Suppressor macrophage (primary cell): ENCODE measurements around the gene DEPDC4.

ENCODE experiments used
- DNase-seq, 4 experiments: peaks; one replicate each; pipeline ENCODE4 v3.0.0-alpha.2; 2020 to 2022

Gene DEPDC4

DNA sequence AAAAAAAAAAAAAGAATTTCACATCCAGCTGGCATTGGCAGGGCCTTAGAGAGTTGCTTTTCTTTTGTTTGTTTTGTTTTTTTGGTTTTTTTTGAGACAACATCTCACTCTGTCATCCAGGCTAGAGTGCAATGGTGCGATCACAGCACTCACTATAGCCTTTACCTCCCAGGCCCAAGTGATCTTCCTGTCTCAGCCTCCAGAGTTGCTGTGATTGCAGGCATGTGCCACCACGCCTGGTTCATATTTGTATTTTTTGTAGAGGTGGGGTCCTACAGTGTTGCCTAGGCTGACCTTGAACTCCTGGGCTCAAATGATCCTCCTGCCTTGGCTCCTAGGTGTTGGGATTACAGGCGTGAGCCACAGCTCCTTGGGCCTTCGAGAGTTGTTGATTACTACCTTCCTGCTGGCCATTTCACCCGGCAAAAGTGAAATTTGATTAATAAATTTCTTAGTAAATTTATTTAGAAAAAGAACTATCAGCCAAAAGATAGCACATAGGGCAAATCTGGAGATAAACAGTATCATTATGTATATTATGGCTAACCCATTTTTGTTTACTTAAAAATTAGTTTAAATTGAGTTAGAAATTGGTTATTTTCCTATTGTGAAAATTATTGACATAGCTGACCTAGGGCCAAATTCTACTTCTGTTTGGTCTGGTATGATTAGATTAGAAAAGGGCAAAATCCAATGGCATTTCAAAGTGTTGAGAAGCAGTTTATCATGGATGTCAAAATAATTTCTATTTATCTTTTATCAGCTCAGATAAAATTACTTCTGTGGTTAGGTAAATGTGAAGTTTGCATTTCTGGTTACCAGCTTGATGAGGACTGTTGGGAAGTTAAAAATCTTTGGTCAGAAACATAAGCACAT, 53.6 kb downstream of the DEPDC4 start:
- DNase-seq = no peak

DNA sequence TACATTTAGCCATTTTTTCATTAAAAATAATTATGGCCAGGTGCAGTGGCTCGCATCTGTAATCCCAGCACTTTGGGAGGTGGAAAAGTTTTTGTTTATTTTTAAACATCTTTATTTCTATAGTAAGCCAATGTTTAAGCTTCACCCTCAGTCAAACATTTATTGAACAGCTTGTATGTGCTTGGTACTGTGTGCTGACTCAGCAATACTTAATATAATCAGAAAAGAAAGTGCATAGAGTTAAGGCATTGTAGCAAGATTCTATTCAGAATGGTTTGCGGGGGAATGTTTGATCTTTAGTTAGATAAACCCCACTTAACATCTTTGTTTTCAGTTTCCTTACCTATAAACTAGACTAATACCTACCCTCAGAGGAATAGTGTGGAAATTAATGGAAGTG, 55.2 kb downstream of the DEPDC4 start:
- DNase-seq = no peak

DNA sequence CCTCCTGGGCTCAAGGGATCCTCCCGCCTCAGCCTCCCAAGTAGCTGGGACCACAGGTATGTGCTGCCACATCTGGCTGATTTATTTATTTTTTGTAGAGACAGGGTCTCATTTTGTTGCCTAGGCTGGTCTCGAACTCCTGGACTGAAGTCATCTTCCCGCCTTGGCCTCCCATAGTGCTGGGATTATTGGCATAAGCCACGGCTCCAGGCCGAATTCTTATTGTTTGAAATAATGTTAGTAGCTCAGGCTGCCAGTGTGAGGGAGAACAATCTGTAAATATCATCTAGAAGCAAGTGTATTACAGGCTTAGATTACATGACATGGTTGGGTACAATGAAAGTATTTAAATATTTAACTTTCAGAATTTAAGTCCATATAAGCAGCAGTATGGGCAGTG, 58.0 kb downstream of the DEPDC4 start:
- DNase-seq = no peak

DNA sequence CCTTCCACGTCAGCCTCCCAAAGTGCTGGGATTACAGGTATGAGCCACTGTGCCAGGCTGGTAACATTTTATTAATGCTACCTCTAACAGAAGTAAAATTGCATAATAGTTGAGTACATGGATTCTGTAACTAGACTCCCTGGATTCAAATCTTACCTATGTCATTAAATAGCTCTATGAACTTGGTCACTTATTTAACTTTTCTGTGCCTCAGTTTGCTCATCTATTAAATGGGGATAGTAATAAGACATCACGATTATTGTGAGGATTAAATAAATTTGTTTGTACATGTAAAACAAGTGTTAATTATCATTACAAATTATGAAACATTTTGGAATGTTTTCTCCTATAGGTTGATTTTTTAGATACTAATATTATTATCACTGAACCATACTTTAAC, 59.6 kb downstream of the DEPDC4 start:
- DNase-seq = no peak

DNA sequence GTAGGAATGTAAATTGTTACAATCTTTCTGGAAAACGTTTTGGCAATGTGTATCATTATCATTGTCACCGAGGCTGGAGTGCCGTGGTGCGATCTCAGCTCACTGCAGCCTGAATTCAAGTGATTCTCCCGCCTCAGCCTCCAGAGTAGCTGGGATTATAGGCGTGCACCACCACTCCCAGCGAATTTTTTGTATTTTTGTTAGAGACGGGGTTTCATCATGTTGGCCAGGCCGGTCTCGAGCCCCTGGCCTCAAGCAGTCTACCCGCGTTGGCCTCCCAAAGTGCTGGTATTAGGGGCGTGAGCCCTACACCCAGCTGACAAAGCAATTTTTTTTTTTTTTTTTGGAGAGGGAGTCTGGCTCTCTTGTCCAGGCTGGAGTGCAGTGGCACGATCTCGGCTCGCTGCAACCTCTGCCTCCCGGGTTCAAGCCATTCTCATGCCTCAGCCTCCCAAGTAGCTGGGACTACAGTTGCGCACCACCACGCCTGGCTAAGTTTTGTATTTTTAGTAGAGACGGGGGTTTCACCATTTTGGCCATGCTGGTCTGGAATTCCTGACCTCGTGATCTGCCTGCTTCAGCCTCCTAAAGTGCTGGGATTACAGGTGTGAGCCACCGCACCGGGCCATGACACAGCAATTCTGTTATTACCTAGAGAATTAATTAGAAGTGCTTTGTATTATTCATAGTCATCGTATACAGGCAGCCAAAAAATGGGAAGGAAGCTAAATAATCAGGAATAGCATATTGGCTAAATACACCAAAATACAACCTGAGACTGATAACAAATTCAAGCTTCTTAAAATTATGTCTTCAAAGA, 65.1 kb downstream of the DEPDC4 start:
- DNase-seq = no peak

DNA sequence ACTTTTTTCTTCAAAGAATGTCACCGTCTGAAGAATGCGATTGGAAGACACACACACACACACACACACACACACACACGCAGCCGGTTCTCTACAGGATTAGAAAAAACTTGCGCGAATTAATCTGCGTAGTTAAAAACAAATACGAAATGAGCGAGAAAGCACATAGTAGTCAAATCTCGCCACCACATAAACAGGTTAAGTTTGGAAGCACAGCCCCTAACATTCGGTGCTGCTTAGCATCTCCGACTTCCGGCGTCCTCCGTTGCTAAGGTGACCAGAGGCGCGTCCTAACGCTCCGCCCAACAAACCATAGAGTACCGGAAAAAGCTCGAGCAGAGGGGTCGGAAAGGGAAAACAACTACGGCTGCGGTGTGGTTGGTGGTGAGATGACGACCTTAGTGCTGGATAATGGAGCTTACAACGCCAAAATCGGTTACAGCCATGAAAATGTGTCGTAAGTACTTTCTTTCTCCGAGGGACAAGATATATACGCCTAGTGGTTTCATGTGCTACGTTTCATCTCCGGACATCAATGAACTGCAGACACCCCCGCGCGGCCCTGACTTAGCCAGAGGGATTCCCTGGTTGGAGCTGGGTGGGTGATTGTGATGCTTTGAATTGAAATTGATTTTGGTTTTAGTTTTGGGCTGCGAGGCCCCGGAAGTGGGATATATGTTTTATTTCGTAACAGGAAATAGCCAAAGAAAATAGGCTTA, 66.3 kb downstream of the DEPDC4 start, which contains the start of gene ACTR6:
Gene ACTR6, plus strand, starts transcription at position 353 of the 719 bp plus-strand sequence. Its CDS starts 37 bp downstream, at position 390.
- peak; percentile 94 to 98 (median 96) for DNase-seq

DNA sequence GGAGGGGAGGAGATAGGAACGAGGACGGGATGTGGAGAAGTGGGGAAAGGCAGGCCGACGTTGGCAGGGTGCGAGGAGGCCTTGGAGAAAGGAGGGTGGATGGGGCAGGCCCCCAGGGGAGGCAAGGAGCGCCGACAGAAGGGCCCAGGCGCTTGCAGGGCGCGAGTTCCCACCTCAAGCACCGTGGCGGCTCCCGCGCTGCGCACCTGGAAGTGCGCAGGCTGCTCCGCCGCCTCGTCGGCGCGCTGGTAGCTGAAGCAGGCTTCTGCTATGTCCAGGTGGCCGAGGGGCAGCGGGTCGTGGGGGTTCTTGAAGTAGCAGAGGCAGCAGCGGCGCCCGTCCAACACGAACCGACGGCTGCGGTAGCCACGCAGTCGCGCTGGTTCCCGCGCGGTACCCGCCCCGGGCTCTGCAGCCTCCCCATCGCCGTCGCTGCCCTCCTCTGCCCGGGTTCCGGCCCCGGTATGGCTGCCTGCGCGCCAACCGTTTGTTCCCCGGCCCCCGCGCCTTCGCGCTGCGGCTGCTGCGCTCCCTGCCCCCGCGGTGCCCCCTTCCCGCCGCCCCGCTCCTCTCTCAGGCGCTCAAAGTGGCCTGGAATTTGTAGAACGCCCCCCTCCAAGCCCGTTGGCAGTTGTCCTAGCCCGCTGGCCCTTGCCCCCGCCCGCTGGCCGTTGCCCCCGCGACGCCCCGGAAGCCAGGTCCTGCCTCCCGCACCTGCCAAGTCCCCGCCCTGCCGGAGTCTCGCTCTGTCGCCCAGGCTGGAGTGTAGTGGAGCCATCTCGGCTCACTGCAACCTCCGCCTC, 67.3 kb downstream of the DEPDC4 start:
- peak; percentile 19 to 68 (median 48) for DNase-seq

DNA sequence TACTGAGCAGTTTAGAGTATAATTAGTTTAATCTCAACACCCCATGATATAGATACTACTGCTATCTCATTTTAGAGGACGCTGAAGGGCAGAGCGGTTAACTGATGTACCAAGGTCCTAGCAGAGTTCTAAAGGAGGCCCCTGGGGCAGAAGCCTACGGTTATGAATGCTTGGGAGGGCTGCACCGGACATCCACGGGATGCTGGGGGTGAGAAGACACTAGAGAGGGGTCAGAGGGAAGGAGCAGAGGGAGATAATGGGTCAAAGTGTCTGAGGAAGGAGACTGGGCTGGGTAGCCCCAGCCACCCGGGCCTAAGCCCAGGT, 67.9 kb downstream of the DEPDC4 start:
- no peak for DNase-seq

DNA sequence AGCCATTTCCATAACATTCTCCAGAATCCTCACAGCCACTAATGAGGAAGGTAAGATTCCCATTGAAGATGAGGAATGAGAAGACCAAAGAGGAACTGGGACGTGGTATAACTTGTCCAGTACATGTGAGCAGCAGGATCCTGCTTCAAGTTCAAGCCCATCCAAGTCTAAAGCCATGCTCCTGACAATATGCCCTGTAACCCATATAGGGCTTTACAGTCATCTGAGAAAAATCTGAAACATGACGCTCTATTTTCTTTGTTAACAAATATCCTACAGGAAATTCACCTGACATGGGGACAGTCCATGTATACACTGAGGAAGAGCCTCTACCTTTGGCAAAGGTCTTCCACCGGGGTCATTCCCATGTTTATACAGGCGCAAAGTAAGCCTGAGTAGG, 69.4 kb downstream of the DEPDC4 start:
- no peak for DNase-seq

DNA sequence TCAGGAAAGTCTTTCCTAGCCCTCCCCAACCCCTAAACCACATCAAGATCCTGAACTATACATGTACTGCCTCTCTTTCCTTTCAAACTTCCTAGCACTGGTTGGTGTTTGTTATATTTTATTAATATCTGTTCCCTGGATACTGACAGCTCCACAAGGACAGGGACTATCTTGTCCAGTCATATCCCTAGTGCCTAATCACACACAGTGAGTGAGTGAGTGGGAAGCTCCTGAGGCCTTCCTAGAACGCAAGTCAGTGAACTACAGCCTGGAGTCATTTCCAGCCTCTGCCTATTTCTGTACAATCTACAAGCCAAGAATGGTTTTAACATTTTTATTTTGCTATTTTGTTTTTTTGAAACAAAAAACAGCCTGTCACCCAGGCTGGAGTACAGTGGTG, 73.8 kb downstream of the DEPDC4 start:
- DNase-seq = no peak
